ENCODE data around the gene ANGEL1. TPM values are rescaled to one million over a fixed set of nuclear protein-coding genes. Genes with fewer than 3 reads are reported as not detected.

The ANGEL1 gene
- total and polyA plus RNA-seq, 2 experiments from 2014 or later = 5.3 to 31.6 TPM

DNA sequence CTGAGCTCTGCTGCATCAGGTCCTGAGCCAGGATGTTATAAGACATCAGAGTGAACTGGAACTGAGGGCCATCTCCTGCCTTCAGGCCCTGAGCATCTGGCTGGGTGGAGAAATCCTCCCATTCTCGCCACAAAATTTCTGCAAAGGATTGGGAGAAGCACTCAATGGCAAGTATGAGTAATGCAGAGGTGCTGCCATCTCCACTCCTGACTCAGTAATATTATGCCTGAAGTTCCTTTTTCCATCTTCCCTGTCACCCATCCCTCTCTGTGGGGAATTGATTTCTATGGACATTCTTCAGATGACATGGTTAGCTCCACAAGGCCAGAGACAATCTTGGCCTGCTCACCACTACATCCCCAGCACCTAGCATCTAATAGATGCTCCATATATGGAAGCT lies 4.7 kb downstream of the ANGEL1 start:
- H3K27ac Mint-ChIP-seq = no peak overlapping the region
- H3K4me3 Mint-ChIP-seq = no peak overlapping the region
- Histone ChIP-seq H3K27me3 (ENCODE audit: insufficient read depth) (no peaks in the 10 kb centered on the region), H4K20me1 (replicated peaks; ENCODE audit: insufficient read depth) (peaks cover 7% of the 10 kb centered on the region; the same call in 1 of the 2 replicates), H3F3A (replicated peaks; ENCODE audit: low read depth) (no peaks in the 10 kb centered on the region), H3K4me3 (no peak overlapping the region), H3K4me1 (ENCODE audit: insufficient read depth) (peaks cover 7% of the 10 kb centered on the region), H3K4me2 (no peak overlapping the region), H2AFZ (no peak overlapping the region), H3K9me2 (ENCODE audit: insufficient read depth) (no peaks in the 10 kb centered on the region), H3K79me2 (replicated peaks; ENCODE audit: insufficient read depth) (peaks cover 23% of the 10 kb centered on the region), H3K36me3 (ENCODE audit: insufficient read depth) (peaks cover 23% of the 10 kb centered on the region), H3K27ac (ENCODE audit: low read depth) (no peak overlapping the region)
- peaks cover 13% of the 10 kb centered on the region for H3K4me1 Mint-ChIP-seq
- TF ChIP-seq EZH2phosphoT487 (IDR thresholded peaks at IDR 0.05; ENCODE audit: unreplicated experiment) (no peak), ZNF331 (CRISPR knock-in tag; IDR thresholded peaks at IDR 0.05; ENCODE audit: low read depth) (no peak), POLR2AphosphoS5 (IDR thresholded peaks at IDR 0.05; ENCODE audit: low read depth) (no peak), STAT1 (IDR thresholded peaks at IDR 0.05; ENCODE audit: unreplicated experiment) (no peak), EZH2 (IDR thresholded peaks at IDR 0.05; ENCODE audit: low read depth, unreplicated experiment) (no peak), ZNF114 (CRISPR knock-in tag; IDR thresholded peaks at IDR 0.05) (no peak), NANOG (IDR thresholded peaks at IDR 0.05; ENCODE audit: borderline replicate concordance) (no peak), JUNB (IDR thresholded peaks at IDR 0.05; ENCODE audit: unreplicated experiment) (no peak), CREB1 (CRISPR knock-in tag; IDR thresholded peaks at IDR 0.05; ENCODE audit: low read depth) (no peak)
- TF ChIP-seq, protein P1, sequence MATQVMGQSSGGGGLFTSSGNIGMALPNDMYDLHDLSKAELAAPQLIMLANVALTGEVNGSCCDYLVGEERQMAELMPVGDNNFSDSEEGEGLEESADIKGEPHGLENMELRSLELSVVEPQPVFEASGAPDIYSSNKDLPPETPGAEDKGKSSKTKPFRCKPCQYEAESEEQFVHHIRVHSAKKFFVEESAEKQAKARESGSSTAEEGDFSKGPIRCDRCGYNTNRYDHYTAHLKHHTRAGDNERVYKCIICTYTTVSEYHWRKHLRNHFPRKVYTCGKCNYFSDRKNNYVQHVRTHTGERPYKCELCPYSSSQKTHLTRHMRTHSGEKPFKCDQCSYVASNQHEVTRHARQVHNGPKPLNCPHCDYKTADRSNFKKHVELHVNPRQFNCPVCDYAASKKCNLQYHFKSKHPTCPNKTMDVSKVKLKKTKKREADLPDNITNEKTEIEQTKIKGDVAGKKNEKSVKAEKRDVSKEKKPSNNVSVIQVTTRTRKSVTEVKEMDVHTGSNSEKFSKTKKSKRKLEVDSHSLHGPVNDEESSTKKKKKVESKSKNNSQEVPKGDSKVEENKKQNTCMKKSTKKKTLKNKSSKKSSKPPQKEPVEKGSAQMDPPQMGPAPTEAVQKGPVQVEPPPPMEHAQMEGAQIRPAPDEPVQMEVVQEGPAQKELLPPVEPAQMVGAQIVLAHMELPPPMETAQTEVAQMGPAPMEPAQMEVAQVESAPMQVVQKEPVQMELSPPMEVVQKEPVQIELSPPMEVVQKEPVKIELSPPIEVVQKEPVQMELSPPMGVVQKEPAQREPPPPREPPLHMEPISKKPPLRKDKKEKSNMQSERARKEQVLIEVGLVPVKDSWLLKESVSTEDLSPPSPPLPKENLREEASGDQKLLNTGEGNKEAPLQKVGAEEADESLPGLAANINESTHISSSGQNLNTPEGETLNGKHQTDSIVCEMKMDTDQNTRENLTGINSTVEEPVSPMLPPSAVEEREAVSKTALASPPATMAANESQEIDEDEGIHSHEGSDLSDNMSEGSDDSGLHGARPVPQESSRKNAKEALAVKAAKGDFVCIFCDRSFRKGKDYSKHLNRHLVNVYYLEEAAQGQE (IDR thresholded peaks at IDR 0.05; ENCODE audit: unreplicated experiment) = no peak
- TF ChIP-seq, protein P2, sequence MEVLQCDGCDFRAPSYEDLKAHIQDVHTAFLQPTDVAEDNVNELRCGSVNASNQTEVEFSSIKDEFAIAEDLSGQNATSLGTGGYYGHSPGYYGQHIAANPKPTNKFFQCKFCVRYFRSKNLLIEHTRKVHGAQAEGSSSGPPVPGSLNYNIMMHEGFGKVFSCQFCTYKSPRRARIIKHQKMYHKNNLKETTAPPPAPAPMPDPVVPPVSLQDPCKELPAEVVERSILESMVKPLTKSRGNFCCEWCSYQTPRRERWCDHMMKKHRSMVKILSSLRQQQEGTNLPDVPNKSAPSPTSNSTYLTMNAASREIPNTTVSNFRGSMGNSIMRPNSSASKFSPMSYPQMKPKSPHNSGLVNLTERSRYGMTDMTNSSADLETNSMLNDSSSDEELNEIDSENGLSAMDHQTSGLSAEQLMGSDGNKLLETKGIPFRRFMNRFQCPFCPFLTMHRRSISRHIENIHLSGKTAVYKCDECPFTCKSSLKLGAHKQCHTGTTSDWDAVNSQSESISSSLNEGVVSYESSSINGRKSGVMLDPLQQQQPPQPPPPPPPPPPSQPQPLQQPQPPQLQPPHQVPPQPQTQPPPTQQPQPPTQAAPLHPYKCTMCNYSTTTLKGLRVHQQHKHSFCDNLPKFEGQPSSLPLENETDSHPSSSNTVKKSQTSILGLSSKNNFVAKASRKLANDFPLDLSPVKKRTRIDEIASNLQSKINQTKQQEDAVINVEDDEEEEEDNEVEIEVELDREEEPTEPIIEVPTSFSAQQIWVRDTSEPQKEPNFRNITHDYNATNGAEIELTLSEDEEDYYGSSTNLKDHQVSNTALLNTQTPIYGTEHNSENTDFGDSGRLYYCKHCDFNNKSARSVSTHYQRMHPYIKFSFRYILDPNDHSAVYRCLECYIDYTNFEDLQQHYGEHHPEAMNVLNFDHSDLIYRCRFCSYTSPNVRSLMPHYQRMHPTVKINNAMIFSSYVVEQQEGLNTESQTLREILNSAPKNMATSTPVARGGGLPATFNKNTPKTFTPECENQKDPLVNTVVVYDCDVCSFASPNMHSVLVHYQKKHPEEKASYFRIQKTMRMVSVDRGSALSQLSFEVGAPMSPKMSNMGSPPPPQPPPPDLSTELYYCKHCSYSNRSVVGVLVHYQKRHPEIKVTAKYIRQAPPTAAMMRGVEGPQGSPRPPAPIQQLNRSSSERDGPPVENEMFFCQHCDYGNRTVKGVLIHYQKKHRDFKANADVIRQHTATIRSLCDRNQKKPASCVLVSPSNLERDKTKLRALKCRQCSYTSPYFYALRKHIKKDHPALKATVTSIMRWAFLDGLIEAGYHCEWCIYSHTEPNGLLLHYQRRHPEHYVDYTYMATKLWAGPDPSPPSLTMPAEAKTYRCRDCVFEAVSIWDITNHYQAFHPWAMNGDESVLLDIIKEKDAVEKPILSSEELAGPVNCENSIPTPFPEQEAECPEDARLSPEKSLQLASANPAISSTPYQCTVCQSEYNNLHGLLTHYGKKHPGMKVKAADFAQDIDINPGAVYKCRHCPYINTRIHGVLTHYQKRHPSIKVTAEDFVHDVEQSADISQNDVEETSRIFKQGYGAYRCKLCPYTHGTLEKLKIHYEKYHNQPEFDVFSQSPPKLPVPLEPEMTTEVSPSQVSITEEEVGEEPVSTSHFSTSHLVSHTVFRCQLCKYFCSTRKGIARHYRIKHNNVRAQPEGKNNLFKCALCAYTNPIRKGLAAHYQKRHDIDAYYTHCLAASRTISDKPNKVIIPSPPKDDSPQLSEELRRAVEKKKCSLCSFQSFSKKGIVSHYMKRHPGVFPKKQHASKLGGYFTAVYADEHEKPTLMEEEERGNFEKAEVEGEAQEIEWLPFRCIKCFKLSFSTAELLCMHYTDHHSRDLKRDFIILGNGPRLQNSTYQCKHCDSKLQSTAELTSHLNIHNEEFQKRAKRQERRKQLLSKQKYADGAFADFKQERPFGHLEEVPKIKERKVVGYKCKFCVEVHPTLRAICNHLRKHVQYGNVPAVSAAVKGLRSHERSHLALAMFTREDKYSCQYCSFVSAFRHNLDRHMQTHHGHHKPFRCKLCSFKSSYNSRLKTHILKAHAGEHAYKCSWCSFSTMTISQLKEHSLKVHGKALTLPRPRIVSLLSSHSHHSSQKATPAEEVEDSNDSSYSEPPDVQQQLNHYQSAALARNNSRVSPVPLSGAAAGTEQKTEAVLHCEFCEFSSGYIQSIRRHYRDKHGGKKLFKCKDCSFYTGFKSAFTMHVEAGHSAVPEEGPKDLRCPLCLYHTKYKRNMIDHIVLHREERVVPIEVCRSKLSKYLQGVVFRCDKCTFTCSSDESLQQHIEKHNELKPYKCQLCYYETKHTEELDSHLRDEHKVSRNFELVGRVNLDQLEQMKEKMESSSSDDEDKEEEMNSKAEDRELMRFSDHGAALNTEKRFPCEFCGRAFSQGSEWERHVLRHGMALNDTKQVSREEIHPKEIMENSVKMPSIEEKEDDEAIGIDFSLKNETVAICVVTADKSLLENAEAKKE (CRISPR knock-in tag; IDR thresholded peaks at IDR 0.05) = no peak
- TF ChIP-seq, protein P3, sequence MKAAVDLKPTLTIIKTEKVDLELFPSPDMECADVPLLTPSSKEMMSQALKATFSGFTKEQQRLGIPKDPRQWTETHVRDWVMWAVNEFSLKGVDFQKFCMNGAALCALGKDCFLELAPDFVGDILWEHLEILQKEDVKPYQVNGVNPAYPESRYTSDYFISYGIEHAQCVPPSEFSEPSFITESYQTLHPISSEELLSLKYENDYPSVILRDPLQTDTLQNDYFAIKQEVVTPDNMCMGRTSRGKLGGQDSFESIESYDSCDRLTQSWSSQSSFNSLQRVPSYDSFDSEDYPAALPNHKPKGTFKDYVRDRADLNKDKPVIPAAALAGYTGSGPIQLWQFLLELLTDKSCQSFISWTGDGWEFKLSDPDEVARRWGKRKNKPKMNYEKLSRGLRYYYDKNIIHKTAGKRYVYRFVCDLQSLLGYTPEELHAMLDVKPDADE (IDR thresholded peaks at IDR 0.05) = no peak
- TF ChIP-seq, protein P4, sequence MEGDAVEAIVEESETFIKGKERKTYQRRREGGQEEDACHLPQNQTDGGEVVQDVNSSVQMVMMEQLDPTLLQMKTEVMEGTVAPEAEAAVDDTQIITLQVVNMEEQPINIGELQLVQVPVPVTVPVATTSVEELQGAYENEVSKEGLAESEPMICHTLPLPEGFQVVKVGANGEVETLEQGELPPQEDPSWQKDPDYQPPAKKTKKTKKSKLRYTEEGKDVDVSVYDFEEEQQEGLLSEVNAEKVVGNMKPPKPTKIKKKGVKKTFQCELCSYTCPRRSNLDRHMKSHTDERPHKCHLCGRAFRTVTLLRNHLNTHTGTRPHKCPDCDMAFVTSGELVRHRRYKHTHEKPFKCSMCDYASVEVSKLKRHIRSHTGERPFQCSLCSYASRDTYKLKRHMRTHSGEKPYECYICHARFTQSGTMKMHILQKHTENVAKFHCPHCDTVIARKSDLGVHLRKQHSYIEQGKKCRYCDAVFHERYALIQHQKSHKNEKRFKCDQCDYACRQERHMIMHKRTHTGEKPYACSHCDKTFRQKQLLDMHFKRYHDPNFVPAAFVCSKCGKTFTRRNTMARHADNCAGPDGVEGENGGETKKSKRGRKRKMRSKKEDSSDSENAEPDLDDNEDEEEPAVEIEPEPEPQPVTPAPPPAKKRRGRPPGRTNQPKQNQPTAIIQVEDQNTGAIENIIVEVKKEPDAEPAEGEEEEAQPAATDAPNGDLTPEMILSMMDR (conservative IDR thresholded peaks at IDR 0.05; ENCODE audit: low read depth in 2 of 2) = no peak
- DNase-seq (ENCODE audit: low spot score) (no peak), ATAC-seq (no peak)
- H3K27me3 Mint-ChIP-seq (ENCODE audit: insufficient read depth, low read depth, poor library complexity) = no peaks in the 10 kb centered on the region
- H3K9me3 Mint-ChIP-seq = no peaks in the 10 kb centered on the region
- peaks cover 53% of the 10 kb centered on the region for H3K36me3 Mint-ChIP-seq (ENCODE audit: low read depth)
